ENCODE data around the gene TMEM154.

DNA sequence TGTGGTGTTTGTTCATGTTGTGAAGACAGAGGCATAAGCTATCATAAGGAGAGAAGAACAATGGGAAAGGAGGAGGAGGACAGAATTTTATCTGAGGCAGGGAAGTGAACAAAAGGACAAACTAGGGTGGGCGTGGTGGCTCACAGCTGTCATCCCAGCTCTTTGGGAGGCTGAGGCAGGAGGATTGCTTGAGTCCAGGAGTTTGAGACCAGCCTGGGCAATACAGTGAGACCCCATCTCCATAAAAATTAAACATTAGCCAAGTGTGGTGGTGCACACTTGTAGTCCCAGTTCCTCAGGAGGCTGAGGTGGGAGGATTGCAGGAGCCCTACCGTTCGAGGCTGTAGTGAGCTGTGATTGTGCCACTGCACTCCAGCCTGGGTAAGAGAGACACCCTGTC, 49.9 kb downstream of the TMEM154 start:
- TF ChIP-seq CTCF (IDR thresholded peaks at IDR 0.05; ENCODE audit: low read length) = no peak
- no peak for TF ChIP-seq EZH2 (IDR thresholded peaks at IDR 0.05; ENCODE audit: borderline replicate concordance, low read length)

Measured in OCI-LY1 (cell line).